Activated T-cell treated with anti-CD3 and anti-CD28 coated beads for 1 hour (primary cell): ENCODE data around the gene NUDT19.
"Not testable (repeated sequence)": the region's sequence is repeated elsewhere in the genome, so short reads cannot be mapped to it uniquely, and the experiment has no call there.

ENCODE experiments used
- DNase-seq: peaks from one replicate; pipeline ENCODE4 v3.0.0-alpha.2; 2020; ENCODE audit warnings: low read depth

NUDT19 gene

GRCh38 chr19:32675720-32676185 is 15.9 kb upstream of the NUDT19 start, which contains the start of gene RGS9BP:
Gene RGS9BP (plus strand): TSS chr19:32675848. CDS start chr19:32676264, 416 bp downstream.
- DNase-seq, result peak; percentile 49

GRCh38 chr19:32676186-32676894 is 15.3 kb upstream of the NUDT19 start:
- DNase-seq, result no peak

- no peak for DNase-seq
Observed at GRCh38 chr19:32676895-32677359, 14.7 kb upstream of the NUDT19 start.

GRCh38 chr19:32677657-32678056 is 14.0 kb upstream of the NUDT19 start:
- DNase-seq, result no peak

GRCh38 chr19:32680986-32681385 is 10.6 kb upstream of the NUDT19 start:
- no peak for DNase-seq

- DNase-seq, result no peak
Observed at GRCh38 chr19:32682317-32682716, 9.3 kb upstream of the NUDT19 start.

GRCh38 chr19:32686847-32687475 is 4.7 kb upstream of the NUDT19 start:
- no peak for DNase-seq

GRCh38 chr19:32687681-32688080 is 3.9 kb upstream of the NUDT19 start:
- DNase-seq, result no peak

GRCh38 chr19:32688311-32688710 is 3.3 kb upstream of the NUDT19 start:
- DNase-seq, result no peak

GRCh38 chr19:32691952-32692726 is 518 bp downstream of the NUDT19 start:
- DNase-seq, result peak; percentile 37

GRCh38 chr19:32692727-32693061 is 1.1 kb downstream of the NUDT19 start:
- no peak for DNase-seq

- DNase-seq, result not testable (repeated sequence)
Observed at GRCh38 chr19:32693151-32694108, 1.8 kb downstream of the NUDT19 start.

- not testable (repeated sequence) for DNase-seq
Observed at GRCh38 chr19:32694316-32694715, 2.7 kb downstream of the NUDT19 start.

GRCh38 chr19:32694851-32695250 is 3.2 kb downstream of the NUDT19 start:
- not testable (repeated sequence) for DNase-seq

- not testable (repeated sequence) for DNase-seq
Observed at GRCh38 chr19:32695506-32695905, 3.9 kb downstream of the NUDT19 start.

- not testable (repeated sequence) for DNase-seq
Observed at GRCh38 chr19:32696771-32697170, 5.2 kb downstream of the NUDT19 start.

- DNase-seq, result not testable (repeated sequence)
Observed at GRCh38 chr19:32700129-32700528, 8.5 kb downstream of the NUDT19 start.

GRCh38 chr19:32702010-32702409 is 10.4 kb downstream of the NUDT19 start:
- DNase-seq, result no peak

GRCh38 chr19:32704006-32704405 is 12.4 kb downstream of the NUDT19 start:
- DNase-seq, result not testable (repeated sequence)

GRCh38 chr19:32708457-32708856 is 16.8 kb downstream of the NUDT19 start:
- peak; percentile 16 for DNase-seq

- DNase-seq, result no peak
Observed at GRCh38 chr19:32709032-32709431, 17.4 kb downstream of the NUDT19 start.
